Natural killer cell (primary cell): ENCODE data around the gene IMMP1L. TPM values are rescaled to one million over a fixed set of nuclear protein-coding genes. Genes with fewer than 3 reads are reported as not detected.

Source experiments
- ATAC-seq, 3 donors: fragments of 150-1000 bp in 2 of 3; fragments of 200-7000 bp in 1 of 3; cut with Tn5 transposase; 1 replicate in 1 of 3; 2 replicates in 2 of 3; pipeline ENCODE4 v1.10.0; 2021; ENCODE audit warnings: mild to moderate bottlenecking in 2 of 3, moderate library complexity in 2 of 3
- DNase-seq, 2 donors: peaks; one replicate each; pipeline versions ENCODE4 v3.0.0 to v3.0.0-alpha.2; 2013 to 2021; ENCODE audit warnings: mixed read lengths in 1 of 2
- H3K27ac ChIP-seq: one replicate; pipeline ENCODE4 v1.5.1; 2013; ENCODE audit warnings: mild to moderate bottlenecking, low read length
- H3K27me3 ChIP-seq: one replicate; pipeline ENCODE4 v1.6.1; 2013; ENCODE audit warnings: low read length; ENCODE audit not compliant: control insufficient read depth, insufficient read depth
- H3K36me3 ChIP-seq: one replicate; pipeline ENCODE4 v1.6.1; 2013; ENCODE audit warnings: low read length; ENCODE audit not compliant: control insufficient read depth, insufficient read depth
- H3K4me1 ChIP-seq: one replicate; pipeline ENCODE4 v1.6.1; 2013; ENCODE audit warnings: low read length; ENCODE audit not compliant: control insufficient read depth, insufficient read depth
- H3K4me3 ChIP-seq: one replicate; pipeline ENCODE4 v1.5.1; 2013; ENCODE audit warnings: low read length
- H3K9me3 ChIP-seq: one replicate; pipeline ENCODE4 v1.6.1; 2013; ENCODE audit warnings: low read length; ENCODE audit not compliant: control insufficient read depth, insufficient read depth
- H3K27ac Mint-ChIP-seq, 2 donors: one replicate each; pipeline ENCODE4 v1.8.0; 2022; ENCODE audit warnings: mild to moderate bottlenecking in 2 of 2, mixed read lengths in 2 of 2, moderate library complexity in 1 of 2
- H3K27me3 Mint-ChIP-seq, 2 donors: one replicate each; pipeline ENCODE4 v1.8.0; 2022; ENCODE audit warnings: low read depth in 2 of 2, mixed read lengths in 2 of 2
- H3K36me3 Mint-ChIP-seq: one replicate; pipeline ENCODE4 v1.8.0; 2022; ENCODE audit warnings: mixed read lengths
- H3K4me1 Mint-ChIP-seq, 2 donors: one replicate each; pipeline ENCODE4 v1.8.0; 2022; ENCODE audit warnings: mixed read lengths in 2 of 2
- H3K4me3 Mint-ChIP-seq: one replicate; pipeline ENCODE4 v1.8.0; 2022; ENCODE audit warnings: mild to moderate bottlenecking, moderate library complexity, mixed read lengths
- H3K9me3 Mint-ChIP-seq, 2 donors: one replicate each; pipeline ENCODE4 v1.8.0; 2022; ENCODE audit warnings: mixed read lengths in 2 of 2
- CTCF ChIP-seq: fragments of 200-600 bp; IDR thresholded peaks from one replicate; pipeline ENCODE4 v1.8.0; 2022; ENCODE audit warnings: antibody characterized with exemption
- WGBS: methylation state at CpG from one replicate; pipeline ENCODE4 v1.1.7; 2013; ENCODE audit warnings: missing lambda C conversion rate; ENCODE audit not compliant: insufficient coverage; 5-methylcytosine and 5-hydroxymethylcytosine counted together
- intact Hi-C: fragments of 100-400 bp; cut with micrococcal nuclease; formaldehyde crosslinking; loops from one replicate; pipeline ENCODE4 v1.14.2; 2022
- total RNA-seq, 4 donors: library from RNA; stranded (reverse); fragments of 120-200 nt in 1 of 4; gene quantifications; one replicate each; pipeline versions ENCODE4 v1.2.3 to v1.2.4, GENCODE V29; 2013 to 2022

IMMP1L gene
- total RNA-seq, 3 donors from 2014 or later (not counting 1 experiment from before 2014, with no cell fraction given), result 12.0 to 17.3 (median 15.7) TPM

GRCh38 chr11:31542862-31543261, 33.4 kb upstream of the IMMP1L start:
- ATAC-seq (no peak), DNase-seq (no peak)
- no peaks in the 10 kb centered on the region for H3K27me3 ChIP-seq
- Mint-ChIP-seq H3K4me3 (no peak overlapping the region), H3K27ac (no peak overlapping the region), H3K36me3 (peaks cover 29% of the 10 kb centered on the region), H3K9me3 (peaks cover 2 to 9% of the 10 kb centered on the region in 2 donors), H3K4me1 (no peaks in the 10 kb centered on the region), H3K27me3 (no peaks in the 10 kb centered on the region)
- intact Hi-C loops, result no loop called here
- no peaks in the 10 kb centered on the region for H3K9me3 ChIP-seq
- H3K4me1 ChIP-seq, result no peaks in the 10 kb centered on the region
- peaks cover 23% of the 10 kb centered on the region for H3K36me3 ChIP-seq
- TF ChIP-seq CTCF, result no peak
- H3K27ac ChIP-seq, result no peak overlapping the region
- no peak overlapping the region for H3K4me3 ChIP-seq

- DNase-seq, result no peak
- Histone ChIP-seq H3K36me3 (peaks cover 4% of the 10 kb centered on the region), H3K9me3 (no peaks in the 10 kb centered on the region), H3K27ac (no peak overlapping the region), H3K27me3 (no peaks in the 10 kb centered on the region), H3K4me1 (no peaks in the 10 kb centered on the region), H3K4me3 (no peak overlapping the region)
- WGBS, result 96% methylated on average over 4 of the region's 4 CpGs
- Mint-ChIP-seq H3K4me1 (peaks cover 0 to 5% of the 10 kb centered on the region in 2 donors), H3K9me3 (no peaks in the 10 kb centered on the region), H3K36me3 (no peaks in the 10 kb centered on the region), H3K4me3 (no peak overlapping the region), H3K27ac (no peak overlapping the region), H3K27me3 (no peaks in the 10 kb centered on the region)
- intact Hi-C loops, result no loop called here
- no peak for TF ChIP-seq CTCF
- ATAC-seq, result no peak
Measured at GRCh38 chr11:31535479-31535878, 26.1 kb upstream of the IMMP1L start.

GRCh38 chr11:31531293-31531692, 21.9 kb upstream of the IMMP1L start:
- Mint-ChIP-seq H3K27ac (no peak overlapping the region), H3K4me1 (peaks cover 0 to 14% of the 10 kb centered on the region in 2 donors), H3K9me3 (no peaks in the 10 kb centered on the region), H3K27me3 (no peaks in the 10 kb centered on the region), H3K4me3 (no peak overlapping the region), H3K36me3 (no peaks in the 10 kb centered on the region)
- Histone ChIP-seq H3K36me3 (no peaks in the 10 kb centered on the region), H3K9me3 (no peaks in the 10 kb centered on the region), H3K4me3 (no peak overlapping the region), H3K27ac (no peak overlapping the region), H3K27me3 (no peaks in the 10 kb centered on the region), H3K4me1 (no peaks in the 10 kb centered on the region)
- DNase-seq, result no peak
- intact Hi-C loops, result no loop called here
- no CpG with 5 or more reads among the region's 1 CpG for WGBS
- no peak for TF ChIP-seq CTCF
- ATAC-seq, result no peak

- Mint-ChIP-seq H3K9me3 (no peaks in the 10 kb centered on the region), H3K27me3 (no peaks in the 10 kb centered on the region), H3K4me3 (no peak overlapping the region), H3K36me3 (no peaks in the 10 kb centered on the region), H3K27ac (no peak overlapping the region), H3K4me1 (peaks cover 0 to 14% of the 10 kb centered on the region in 2 donors)
- TF ChIP-seq CTCF, result no peak
- DNase-seq (no peak), ATAC-seq (peak; percentile 44 to 75 (median 70))
- Histone ChIP-seq H3K4me1 (no peaks in the 10 kb centered on the region), H3K27me3 (no peaks in the 10 kb centered on the region), H3K9me3 (no peaks in the 10 kb centered on the region), H3K36me3 (no peaks in the 10 kb centered on the region), H3K4me3 (no peak overlapping the region), H3K27ac (no peak overlapping the region)
- intact Hi-C loops, result no loop called here
Measured at GRCh38 chr11:31529701-31530100, 20.3 kb upstream of the IMMP1L start.
